Gastrocnemius medialis (tissue), 4 donors: ENCODE data around the gene HSD17B12.

Experiments
- CTCF ChIP-seq, 5 experiments: fragments of 450-650 bp in 3 of 5; fragments of 200-600 bp in 2 of 5; sonication (generic) in 2 of 5; IDR thresholded peaks in 4 of 5; conservative IDR thresholded peaks in 1 of 5; 1 replicate in 4 of 5; 2 replicates in 1 of 5; pipeline ENCODE4 v1.5.1; 2016 to 2019; ENCODE audit warnings: antibody characterized with exemption in 5 of 5, mild to moderate bottlenecking in 3 of 5, moderate library complexity in 3 of 5
- POLR2A ChIP-seq, 2 donors: fragments of 450-650 bp; IDR thresholded peaks; one replicate each; pipeline ENCODE4 v1.6.1; 2017; ENCODE audit warnings: antibody characterized with exemption in 2 of 2, mild to moderate bottlenecking in 2 of 2, moderate library complexity in 2 of 2

- TF ChIP-seq POLR2A (IDR thresholded peaks at IDR 0.05): no peak
- no peak for TF ChIP-seq CTCF (IDR thresholded peaks at IDR 0.05 in 4 of 5, conservative IDR thresholded peaks at IDR 0.05 in 1 of 5)
Observed at GRCh38 chr11:43830928-43831440, 150.4 kb downstream of the HSD17B12 start.
